GM12872 (cell line): ENCODE data around the gene PLCB4.

Source experiments
- CTCF ChIP-seq: IDR thresholded peaks from 3 replicates; pipeline ENCODE4 v1.5.1; 2011; ENCODE audit warnings: low read depth, mild to moderate bottlenecking, low read length, moderate library complexity; ENCODE audit not compliant: insufficient read depth

PLCB4 gene

DNA sequence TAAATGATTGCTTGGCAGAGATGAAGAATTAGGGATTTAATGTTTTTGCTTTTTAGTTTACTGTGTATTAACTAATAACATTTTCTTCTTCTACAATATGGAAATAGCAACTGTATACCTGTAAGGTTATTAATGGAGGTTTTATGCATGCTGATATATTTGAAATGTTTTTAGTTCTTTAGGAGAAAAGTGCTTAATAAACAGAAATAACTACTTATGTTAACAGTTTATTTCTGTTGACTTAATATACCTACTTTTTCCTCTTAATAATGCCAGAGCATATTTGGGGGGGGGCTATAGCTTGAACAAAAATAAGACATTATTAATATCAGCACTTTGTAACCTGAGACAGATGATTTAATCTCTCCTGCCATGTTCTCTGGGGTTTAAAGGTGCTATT lies 33.6 kb downstream of the PLCB4 start:
- TF ChIP-seq CTCF, result no peak

GRCh38 chr20:9103955-9104354 lies 35.1 kb downstream of the PLCB4 start:
- no peak for TF ChIP-seq CTCF

GRCh38 chr20:9108260-9108659 lies 39.4 kb downstream of the PLCB4 start:
- no peak for TF ChIP-seq CTCF

GRCh38 chr20:9109566-9109965 lies 40.7 kb downstream of the PLCB4 start:
- no peak for TF ChIP-seq CTCF

GRCh38 chr20:9110365-9110764 lies 41.5 kb downstream of the PLCB4 start:
- TF ChIP-seq CTCF, result no peak

DNA sequence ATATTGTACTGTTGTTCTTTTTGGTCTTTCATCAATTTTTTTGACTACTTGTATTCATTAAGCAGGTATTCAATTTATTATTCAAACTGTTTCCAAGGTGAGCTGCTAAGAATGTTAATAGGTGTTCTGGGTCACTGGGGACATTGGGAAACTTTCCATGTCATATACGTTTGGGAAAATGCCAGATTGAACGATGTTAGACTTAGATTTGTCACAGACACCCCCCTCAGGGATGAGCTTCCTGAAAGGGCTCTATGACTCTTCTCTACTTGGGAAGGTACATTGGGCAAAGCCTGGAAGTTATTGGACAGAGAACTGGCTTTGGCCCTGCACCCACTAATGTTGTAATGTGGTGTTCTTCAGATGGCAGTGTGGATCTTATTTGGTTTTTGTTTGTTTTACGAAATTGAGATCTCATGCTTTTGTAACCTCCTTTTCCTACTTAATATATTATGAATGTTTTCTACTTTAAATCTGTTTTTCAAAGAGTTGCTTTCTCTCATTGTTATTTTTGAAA lies 42.1 kb downstream of the PLCB4 start:
- no peak for TF ChIP-seq CTCF

- TF ChIP-seq CTCF, result no peak
These were observed 43.9 kb downstream of the PLCB4 start for GRCh38 chr20:9112541-9113515.
